ENCODE data around the gene MANF. TPM values are rescaled to one million over a fixed set of nuclear protein-coding genes. Genes with fewer than 3 reads are reported as not detected.

Gene MANF
- total and polyA plus RNA-seq, 2 donors (not counting 1 experiment from before 2014, with no cell fraction given): 55.3 to 132 TPM

- Histone ChIP-seq H3K27me3 (ENCODE audit: control insufficient read depth, insufficient read depth, low read length) (no peaks in the 10 kb centered on the region), H3K4me1 (ENCODE audit: control insufficient read depth, extremely low read depth, insufficient read depth, low read length) (no peaks in the 10 kb centered on the region), H3K4me2 (ENCODE audit: extremely low read depth, insufficient read depth, low read length) (no peak overlapping the region), H2AFZ (ENCODE audit: low read length) (no peak overlapping the region), H3K27ac (ENCODE audit: insufficient read depth, low read length) (no peak overlapping the region), H4K20me1 (ENCODE audit: control insufficient read depth, extremely low read depth, insufficient read depth, low read length) (no peaks in the 10 kb centered on the region), H3K9ac (ENCODE audit: insufficient read depth, low read length) (no peak overlapping the region), H3K4me3 (replicated peaks in 1 of 4; ENCODE audit: control extremely low read depth in 1 of 4, insufficient read depth in 1 of 4, low read depth in 3 of 4, low read length in 4 of 4) (no peak overlapping the region), H3K36me3 (ENCODE audit: control insufficient read depth, insufficient read depth, low read length) (peaks cover 1% of the 10 kb centered on the region), H3K9me3 (ENCODE audit: control insufficient read depth, insufficient read depth, low read depth, low read length) (no peaks in the 10 kb centered on the region), H3K79me2 (ENCODE audit: control insufficient read depth, insufficient read depth, low read length) (no peaks in the 10 kb centered on the region)
- DNase-seq (ENCODE audit: low read depth in 2 of 2): no peak
- TF ChIP-seq EZH2 (IDR thresholded peaks at IDR 0.05; ENCODE audit: low read length, missing control alignments) (no peak), CTCF (conservative IDR thresholded peaks at IDR 0.05 in 1 of 2, IDR thresholded peaks at IDR 0.05 in 1 of 2; ENCODE audit: low read depth in 1 of 2, low read length in 2 of 2) (no peak)
Observed at GRCh38 chr3:51429138-51429537, 44.0 kb downstream of the MANF start.

GRCh38 chr3:51434110-51434509, 49.0 kb downstream of the MANF start:
- no peaks in the 10 kb centered on the region for H4K20me1 ChIP-seq (ENCODE audit: control insufficient read depth, extremely low read depth, insufficient read depth, low read length)
- TF ChIP-seq EZH2 (IDR thresholded peaks at IDR 0.05; ENCODE audit: low read length, missing control alignments): no peak
- no peak for TF ChIP-seq CTCF (conservative IDR thresholded peaks at IDR 0.05 in 1 of 2, IDR thresholded peaks at IDR 0.05 in 1 of 2; ENCODE audit: low read depth in 1 of 2, low read length in 2 of 2)
- no peaks in the 10 kb centered on the region for H3K79me2 ChIP-seq (ENCODE audit: control insufficient read depth, insufficient read depth, low read length)

GRCh38 chr3:51434746-51435327, 49.7 kb downstream of the MANF start:
- Histone ChIP-seq H3K27ac (ENCODE audit: insufficient read depth, low read length) (no peak overlapping the region), H3K9me3 (ENCODE audit: control insufficient read depth, insufficient read depth, low read depth, low read length) (no peaks in the 10 kb centered on the region), H3K4me2 (ENCODE audit: extremely low read depth, insufficient read depth, low read length) (no peak overlapping the region), H4K20me1 (ENCODE audit: control insufficient read depth, extremely low read depth, insufficient read depth, low read length) (no peaks in the 10 kb centered on the region), H3K36me3 (ENCODE audit: control insufficient read depth, insufficient read depth, low read length) (no peaks in the 10 kb centered on the region), H3K9ac (ENCODE audit: insufficient read depth, low read length) (no peak overlapping the region), H3K79me2 (ENCODE audit: control insufficient read depth, insufficient read depth, low read length) (no peaks in the 10 kb centered on the region), H2AFZ (ENCODE audit: low read length) (no peak overlapping the region), H3K27me3 (ENCODE audit: control insufficient read depth, insufficient read depth, low read length) (no peaks in the 10 kb centered on the region), H3K4me3 (replicated peaks in 1 of 4; ENCODE audit: control extremely low read depth in 1 of 4, insufficient read depth in 1 of 4, low read depth in 3 of 4, low read length in 4 of 4) (no peak overlapping the region), H3K4me1 (ENCODE audit: control insufficient read depth, extremely low read depth, insufficient read depth, low read length) (no peaks in the 10 kb centered on the region)
- TF ChIP-seq EZH2 (IDR thresholded peaks at IDR 0.05; ENCODE audit: low read length, missing control alignments) (no peak), CTCF (conservative IDR thresholded peaks at IDR 0.05 in 1 of 2, IDR thresholded peaks at IDR 0.05 in 1 of 2; ENCODE audit: low read depth in 1 of 2, low read length in 2 of 2) (peak; percentile 45 to 76)
- DNase-seq (ENCODE audit: low read depth in 2 of 2): peak; percentile 41 to 53

More at GRCh38 chr3:51434110-51434509, 49.0 kb downstream of the MANF start:
- Histone ChIP-seq H3K9me3 (ENCODE audit: control insufficient read depth, insufficient read depth, low read depth, low read length) (no peaks in the 10 kb centered on the region), H3K27me3 (ENCODE audit: control insufficient read depth, insufficient read depth, low read length) (no peaks in the 10 kb centered on the region), H3K4me2 (ENCODE audit: extremely low read depth, insufficient read depth, low read length) (no peak overlapping the region), H2AFZ (ENCODE audit: low read length) (no peak overlapping the region), H3K9ac (ENCODE audit: insufficient read depth, low read length) (no peak overlapping the region), H3K4me3 (replicated peaks in 1 of 4; ENCODE audit: control extremely low read depth in 1 of 4, insufficient read depth in 1 of 4, low read depth in 3 of 4, low read length in 4 of 4) (no peak overlapping the region), H3K27ac (ENCODE audit: insufficient read depth, low read length) (no peak overlapping the region), H3K36me3 (ENCODE audit: control insufficient read depth, insufficient read depth, low read length) (no peaks in the 10 kb centered on the region), H3K4me1 (ENCODE audit: control insufficient read depth, extremely low read depth, insufficient read depth, low read length) (no peaks in the 10 kb centered on the region)
- no peak for DNase-seq (ENCODE audit: low read depth in 2 of 2)

Measured in fibroblast of lung (primary cell).